PC-9 (cell line): Measurements from ENCODE around the gene NUB1. TPM values are rescaled to one million over a fixed set of nuclear protein-coding genes. Genes with fewer than 3 reads are reported as not detected.

Experiments used
- BruUV-seq: library from RNA; stranded (reverse); fragments of 400-500 nt; replicated peaks from 2 replicates; lab custom pipeline; 2021; lab: Mats Ljungman, UMichigan
- CTCF ChIA-PET: fragments of 300-600 bp; sonication (Branson Sonifier 250); formaldehyde crosslinking; loops from one replicate; lab custom pipeline; 2022; ENCODE audit warnings: antibody characterized with exemption; lab: Charles Lee
- POLR2A ChIA-PET: fragments of 300-600 bp; sonication (Branson Sonifier 250); formaldehyde crosslinking; loops from one replicate; lab custom pipeline; 2022; ENCODE audit warnings: antibody characterized with exemption; ENCODE audit not compliant: unreplicated experiment; lab: Charles Lee
- DNase-seq, 2 experiments: peaks; one replicate each; pipeline versions ENCODE4 v3.0.0 to v3.0.0-alpha.2; 2015 to 2022; ENCODE audit warnings: mixed read lengths in 1 of 2
- H2AFZ ChIP-seq: fragments of 200-600 bp; sonication (generic); 2 replicates; pipeline ENCODE4 v1.8.1; 2017; ENCODE audit warnings: antibody characterized with exemption
- H3F3A ChIP-seq: fragments of 200-600 bp; sonication (generic); 2 replicates; pipeline ENCODE4 v1.8.1; 2017; ENCODE audit warnings: antibody characterized with exemption, mild to moderate bottlenecking, low read depth; ENCODE audit not compliant: insufficient read depth
- H3K27ac ChIP-seq: fragments of 200-600 bp; sonication (generic); 2 replicates; pipeline ENCODE4 v1.6.1; 2016; ENCODE audit warnings: mixed run types
- H3K27me3 ChIP-seq: fragments of 200-600 bp; sonication (generic); 2 replicates; pipeline ENCODE4 v1.6.1; 2016; ENCODE audit warnings: low read depth, mixed run types; ENCODE audit not compliant: insufficient read depth
- H3K36me3 ChIP-seq: fragments of 200-600 bp; sonication (generic); 2 replicates; pipeline ENCODE4 v1.6.1; 2016; ENCODE audit warnings: low read depth, mixed run types
- H3K4me1 ChIP-seq: fragments of 200-600 bp; sonication (generic); replicated peaks from 2 replicates; pipeline ENCODE4 v1.6.1; 2016; ENCODE audit warnings: mixed run types; ENCODE audit not compliant: insufficient read depth
- H3K4me2 ChIP-seq: fragments of 200-600 bp; sonication (generic); 2 replicates; pipeline ENCODE4 v1.6.1; 2017; ENCODE audit warnings: mixed run types
- H3K4me3 ChIP-seq: fragments of 200-600 bp; sonication (generic); 2 replicates; pipeline ENCODE4 v1.6.1; 2016; ENCODE audit warnings: mixed run types
- H3K79me2 ChIP-seq: fragments of 200-600 bp; sonication (generic); 2 replicates; pipeline ENCODE4 v1.6.1; 2017; ENCODE audit warnings: low read depth, mixed run types
- H3K9me2 ChIP-seq: fragments of 200-600 bp; sonication (generic); 2 replicates; pipeline ENCODE4 v1.8.1; 2017; ENCODE audit warnings: mild to moderate bottlenecking; ENCODE audit not compliant: insufficient read depth
- H3K9me3 ChIP-seq: fragments of 200-600 bp; sonication (generic); 2 replicates; pipeline ENCODE4 v1.8.1; 2016; ENCODE audit warnings: low read depth; ENCODE audit not compliant: insufficient read depth
- H4K20me1 ChIP-seq: fragments of 200-600 bp; sonication (generic); 2 replicates; pipeline ENCODE4 v1.8.1; 2017; ENCODE audit not compliant: insufficient read depth
- EZH2 ChIP-seq: fragments of 200-600 bp; sonication (generic); IDR thresholded peaks from 2 replicates; pipeline ENCODE4 v1.8.0; 2017; ENCODE audit warnings: antibody characterized with exemption, low read depth
- intact Hi-C: fragments of 100-400 bp; cut with micrococcal nuclease; formaldehyde crosslinking; loops from one replicate; pipeline ENCODE4 v1.10.0; 2022; ENCODE audit not compliant: unreplicated experiment
- total RNA-seq: library from RNA; stranded (reverse); gene quantifications from 2 replicates; pipeline ENCODE4 v1.2.3, GENCODE V29; 2021
- TF ChIP-seq, protein P1 (sequence below): fragments of 200-600 bp; sonication (generic); conservative IDR thresholded peaks from 2 replicates; pipeline ENCODE4 v1.6.1; 2017; ENCODE audit warnings: mixed run types, antibody characterized with exemption, mild to moderate bottlenecking, moderate library complexity

Gene NUB1
- total RNA-seq, 1 experiment from 2014 or later, result 80.6 TPM

DNA sequence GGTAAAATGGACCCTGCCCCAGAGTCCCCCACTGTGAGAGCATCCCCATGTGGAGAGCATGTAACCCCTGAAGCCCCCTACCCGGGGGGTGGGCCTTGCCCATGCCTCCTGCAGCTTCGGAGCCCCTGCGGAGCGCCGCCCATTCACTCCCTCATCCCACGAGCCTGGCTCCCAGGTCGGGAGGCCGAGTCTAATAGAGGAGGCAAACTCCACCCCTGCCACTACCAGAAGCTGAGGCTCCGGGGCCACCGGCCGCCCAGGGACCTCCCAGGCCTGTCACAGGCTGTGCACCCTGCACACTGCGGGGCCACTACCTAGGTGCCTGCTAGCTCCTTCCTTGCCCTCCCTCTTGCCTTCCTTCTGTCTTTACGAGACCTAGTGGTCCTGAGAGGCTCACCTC lies 50.8 kb downstream of the NUB1 start:
- Histone ChIP-seq H3K4me3 (no peak overlapping the region), H3K27ac (no peak overlapping the region), H3K4me1 (no peaks in the 10 kb centered on the region), H3K4me2 (no peak overlapping the region), H3F3A (no peaks in the 10 kb centered on the region), H3K79me2 (no peaks in the 10 kb centered on the region), H3K27me3 (no peaks in the 10 kb centered on the region), H2AFZ (no peak overlapping the region), H3K9me2 (no peaks in the 10 kb centered on the region), H4K20me1 (no peaks in the 10 kb centered on the region), H3K9me3 (no peaks in the 10 kb centered on the region), H3K36me3 (no peaks in the 10 kb centered on the region)
- no TSS peak for BruUV-seq
- ChIA-PET CTCF (no interaction called here), POLR2A (no interaction called here)
- intact Hi-C loops, result no loop called here
- no peak for TF ChIP-seq EZH2
- TF ChIP-seq, protein P1, sequence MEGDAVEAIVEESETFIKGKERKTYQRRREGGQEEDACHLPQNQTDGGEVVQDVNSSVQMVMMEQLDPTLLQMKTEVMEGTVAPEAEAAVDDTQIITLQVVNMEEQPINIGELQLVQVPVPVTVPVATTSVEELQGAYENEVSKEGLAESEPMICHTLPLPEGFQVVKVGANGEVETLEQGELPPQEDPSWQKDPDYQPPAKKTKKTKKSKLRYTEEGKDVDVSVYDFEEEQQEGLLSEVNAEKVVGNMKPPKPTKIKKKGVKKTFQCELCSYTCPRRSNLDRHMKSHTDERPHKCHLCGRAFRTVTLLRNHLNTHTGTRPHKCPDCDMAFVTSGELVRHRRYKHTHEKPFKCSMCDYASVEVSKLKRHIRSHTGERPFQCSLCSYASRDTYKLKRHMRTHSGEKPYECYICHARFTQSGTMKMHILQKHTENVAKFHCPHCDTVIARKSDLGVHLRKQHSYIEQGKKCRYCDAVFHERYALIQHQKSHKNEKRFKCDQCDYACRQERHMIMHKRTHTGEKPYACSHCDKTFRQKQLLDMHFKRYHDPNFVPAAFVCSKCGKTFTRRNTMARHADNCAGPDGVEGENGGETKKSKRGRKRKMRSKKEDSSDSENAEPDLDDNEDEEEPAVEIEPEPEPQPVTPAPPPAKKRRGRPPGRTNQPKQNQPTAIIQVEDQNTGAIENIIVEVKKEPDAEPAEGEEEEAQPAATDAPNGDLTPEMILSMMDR, result no peak
- no peak for DNase-seq

DNA sequence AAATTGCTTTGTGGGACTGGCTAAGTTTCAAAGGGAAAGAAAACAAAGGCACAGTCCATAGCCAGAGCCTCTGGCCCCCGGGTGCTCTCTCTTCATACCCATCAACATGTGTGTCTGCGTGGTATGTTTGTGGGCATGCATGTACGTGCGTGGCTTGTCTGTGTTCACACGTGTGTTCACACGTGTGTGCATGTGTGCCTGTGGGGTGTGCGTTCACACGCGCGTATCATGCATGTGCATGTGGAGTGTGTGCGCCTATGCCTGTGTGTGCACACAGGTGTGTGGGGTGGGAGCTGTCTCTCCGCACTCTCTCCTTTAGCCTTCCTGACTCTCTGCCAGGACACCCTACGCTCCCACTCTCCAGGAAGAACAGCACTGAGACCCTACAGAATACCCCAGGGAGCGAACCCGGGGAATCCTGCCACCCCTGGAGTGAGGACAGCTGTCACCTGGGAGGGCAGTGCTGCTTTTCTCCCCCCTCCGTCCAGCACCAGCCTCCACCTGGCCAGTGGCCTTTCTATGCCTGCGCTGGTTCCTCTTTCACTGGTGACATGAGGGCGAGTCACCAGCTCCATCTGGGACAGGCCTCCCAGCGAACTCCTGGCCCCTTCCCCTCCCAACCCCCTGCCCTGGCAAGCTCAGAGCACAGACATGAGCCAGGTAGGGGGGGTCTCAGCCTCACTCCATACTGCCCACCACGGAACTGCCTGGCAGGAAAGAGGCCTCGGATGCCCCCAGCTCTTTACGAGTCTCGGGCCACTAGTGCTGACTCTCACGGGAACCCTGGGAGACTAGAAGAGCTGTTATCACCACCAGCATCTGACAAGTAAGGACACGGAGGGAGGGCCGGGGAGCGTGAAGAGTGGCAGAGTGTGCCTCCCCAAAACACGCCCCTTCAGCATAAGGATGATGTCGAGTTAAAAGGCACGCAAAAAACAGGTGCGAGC lies 51.7 kb downstream of the NUB1 start:
- no peaks in the 10 kb centered on the region for H4K20me1 ChIP-seq
- H3K27ac ChIP-seq, result no peak overlapping the region
- no peaks in the 10 kb centered on the region for H3K79me2 ChIP-seq
- POLR2A ChIA-PET, result no interaction called here
- intact Hi-C loops, result no loop called here
- no TSS peak for BruUV-seq
- no peaks in the 10 kb centered on the region for H3K27me3 ChIP-seq
- no peak overlapping the region for H3K4me2 ChIP-seq
- H3K4me3 ChIP-seq, result no peak overlapping the region
- H3K36me3 ChIP-seq, result no peaks in the 10 kb centered on the region
- CTCF ChIA-PET, result interaction anchor here (0.6 kb wide), 1 partner anchor 150 kb away, joined by 3 read pairs; no protein-coding TSS in a partner anchor
- H3K9me3 ChIP-seq, result 0 out of 2 replicates have a peak, but pooled peaks cover 4% of the 10 kb centered on the region
- no peaks in the 10 kb centered on the region for H3K4me1 ChIP-seq
- no peak overlapping the region for H2AFZ ChIP-seq
- H3F3A ChIP-seq, result peaks cover 6% of the 10 kb centered on the region; the same call in 1 of the 2 replicates
- TF ChIP-seq EZH2, result no peak
- TF ChIP-seq, protein P1, result no peak
- no peaks in the 10 kb centered on the region for H3K9me2 ChIP-seq
- DNase-seq, result no peak

DNA sequence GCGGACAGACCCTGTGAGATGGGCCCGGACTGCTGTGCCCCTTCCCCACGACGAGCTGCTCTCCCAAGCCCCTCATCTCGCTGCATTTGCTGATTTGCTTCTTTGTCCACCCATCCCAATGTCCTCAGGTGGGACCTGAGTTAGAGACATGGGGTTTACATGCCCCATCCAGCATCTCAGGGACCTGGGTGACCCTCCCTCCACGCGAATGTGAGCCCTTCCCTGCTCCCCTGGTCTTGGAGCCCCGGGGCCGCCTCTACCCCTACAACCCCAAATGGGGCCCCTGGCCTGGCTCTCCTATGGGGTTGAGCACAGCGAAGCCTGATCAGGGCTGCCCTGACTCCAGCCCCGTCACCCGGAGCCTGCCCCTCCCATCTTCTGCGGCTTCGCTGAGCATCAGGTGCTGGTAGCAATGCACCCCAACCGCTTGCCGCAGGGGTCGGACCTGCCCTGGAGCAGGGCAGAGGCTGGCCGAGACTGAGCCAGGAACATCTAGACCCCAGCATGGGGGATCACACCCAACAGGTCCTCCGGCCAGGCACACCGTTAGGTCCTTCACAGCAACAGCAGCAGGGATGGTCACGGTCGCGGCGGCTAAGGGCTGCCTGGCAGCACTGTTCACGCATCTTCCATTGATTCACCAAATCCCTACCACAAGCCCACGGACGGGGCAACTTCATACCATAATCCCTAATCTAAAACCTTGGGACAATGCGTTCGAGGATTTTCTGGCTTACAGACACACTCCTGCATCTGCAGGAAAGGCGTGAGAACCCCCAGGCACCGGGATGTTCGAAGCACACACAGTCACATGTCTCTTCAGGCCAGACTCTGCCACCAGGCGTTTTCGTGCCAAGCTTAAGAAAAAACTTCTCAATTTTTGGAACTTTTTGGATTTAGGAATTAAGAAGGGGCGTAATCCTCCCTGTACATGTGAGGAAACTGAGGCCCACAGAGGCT lies 52.7 kb downstream of the NUB1 start:
- intact Hi-C loops, result no loop called here
- no TSS peak for BruUV-seq

More for the DNA sequence above, 52.7 kb downstream of the NUB1 start:
- H3K4me1 ChIP-seq, result no peaks in the 10 kb centered on the region
- POLR2A ChIA-PET, result no interaction called here
- H2AFZ ChIP-seq, result no peak overlapping the region
- no peak for DNase-seq
- no peaks in the 10 kb centered on the region for H3K79me2 ChIP-seq
- H3K36me3 ChIP-seq, result no peaks in the 10 kb centered on the region
- no peak overlapping the region for H3K4me2 ChIP-seq
- no peak overlapping the region for H3K27ac ChIP-seq
- no peak overlapping the region for H3K4me3 ChIP-seq
- H3K9me2 ChIP-seq, result no peaks in the 10 kb centered on the region
- H4K20me1 ChIP-seq, result no peaks in the 10 kb centered on the region
- CTCF ChIA-PET, result no interaction called here
- no peaks in the 10 kb centered on the region for H3K27me3 ChIP-seq
- 0 out of 2 replicates have a peak, but pooled peaks cover 4% of the 10 kb centered on the region for H3K9me3 ChIP-seq
- H3F3A ChIP-seq, result peaks cover 6% of the 10 kb centered on the region; the same call in 1 of the 2 replicates
- TF ChIP-seq, protein P1, result no peak
- TF ChIP-seq EZH2, result no peak
